GM18519 (cell line): ENCODE results near the gene MAPK1IP1L.
"Not testable (repeated sequence)": the region's sequence is repeated elsewhere in the genome, so short reads cannot be mapped to it uniquely, and the experiment has no call there.

Source experiments
- ATAC-seq: cut with Tn5 transposase; IDR thresholded peaks from one replicate; pipeline ENCODE4 v1.9.1; 2021; ENCODE audit warnings: mild to moderate bottlenecking, moderate library complexity; ENCODE audit not compliant: unreplicated experiment, low FRiP score

The MAPK1IP1L gene

DNA sequence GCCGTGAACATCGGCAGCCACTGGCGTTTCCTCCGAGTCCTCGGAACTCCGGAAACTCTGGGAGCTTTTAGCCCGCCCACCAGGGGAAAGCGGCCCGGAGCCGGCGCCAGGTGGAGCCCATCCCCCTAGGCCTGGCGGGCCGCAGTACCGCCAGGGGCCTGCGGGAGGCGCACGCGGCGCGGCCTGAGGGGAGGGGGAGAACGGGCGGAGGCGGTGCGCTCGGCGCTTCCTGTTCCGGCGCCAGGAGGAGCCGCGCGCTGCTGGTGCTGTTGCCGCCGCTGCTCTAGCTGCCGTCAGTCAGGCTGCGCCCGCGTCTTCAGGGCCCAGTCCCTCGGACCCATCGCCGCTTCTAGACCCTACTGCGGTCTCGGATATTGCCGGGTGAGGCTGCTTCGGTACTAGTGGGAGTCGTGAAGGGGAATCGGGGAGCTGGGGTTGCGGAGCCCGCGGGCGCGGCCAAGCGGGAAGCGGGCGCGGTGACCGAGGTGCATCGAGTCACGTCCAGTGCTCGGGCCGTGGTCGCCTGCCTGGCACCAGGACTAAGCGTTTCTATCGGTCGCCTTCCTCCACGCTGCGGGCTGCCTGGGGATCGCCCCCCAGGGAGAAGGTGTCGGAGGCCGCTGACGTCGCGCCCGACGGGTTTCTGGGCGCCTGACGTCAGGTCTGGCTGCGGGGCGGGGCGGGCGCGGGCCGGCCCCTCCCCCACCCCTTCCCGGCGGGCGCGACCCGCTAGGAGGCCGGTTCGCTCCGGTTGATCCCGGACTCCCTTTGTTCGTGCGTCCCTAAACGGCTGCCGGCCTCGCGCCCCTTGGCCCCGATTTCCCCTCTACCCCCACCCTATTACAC lies at the start of gene MAPK1IP1L:
Gene MAPK1IP1L, plus strand, starts transcription at position 225 of the 846 bp plus-strand sequence. CDS start 10,037 bp downstream, outside the sequence.
- peak; percentile 82 for ATAC-seq

- ATAC-seq = no peak
Measured at GRCh38 chr14:55005071-55005470, 46.4 kb upstream of the MAPK1IP1L start.

GRCh38 chr14:55015006-55015405 lies 36.4 kb upstream of the MAPK1IP1L start:
- no peak for ATAC-seq

DNA sequence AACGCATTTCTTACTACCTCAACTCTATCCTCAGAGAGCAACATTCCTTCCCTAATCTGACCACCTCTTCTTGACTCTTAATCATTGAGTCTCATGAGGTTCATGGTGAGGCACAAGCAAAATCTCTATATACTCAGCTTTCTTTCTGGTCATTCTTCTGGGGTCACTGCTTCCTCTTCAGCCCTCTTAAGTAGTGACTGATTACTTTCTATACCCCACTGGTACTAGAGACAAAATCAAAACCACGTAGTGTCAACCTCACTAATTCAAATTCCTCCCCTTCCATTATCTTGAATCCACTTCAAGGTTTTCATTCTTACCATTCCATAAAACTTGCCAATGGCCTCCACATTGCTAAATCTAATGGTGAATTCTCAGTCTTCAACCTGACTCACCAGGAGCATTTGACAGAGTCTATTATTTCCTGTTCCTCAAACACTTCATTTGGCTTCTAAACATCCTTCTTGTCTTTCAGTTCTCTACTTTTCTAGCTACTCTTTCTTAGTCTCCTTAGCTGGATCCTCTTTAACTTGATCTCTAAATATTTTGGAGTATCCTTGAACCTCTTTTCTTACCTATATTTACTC lies 31.4 kb upstream of the MAPK1IP1L start:
- no peak for ATAC-seq

DNA sequence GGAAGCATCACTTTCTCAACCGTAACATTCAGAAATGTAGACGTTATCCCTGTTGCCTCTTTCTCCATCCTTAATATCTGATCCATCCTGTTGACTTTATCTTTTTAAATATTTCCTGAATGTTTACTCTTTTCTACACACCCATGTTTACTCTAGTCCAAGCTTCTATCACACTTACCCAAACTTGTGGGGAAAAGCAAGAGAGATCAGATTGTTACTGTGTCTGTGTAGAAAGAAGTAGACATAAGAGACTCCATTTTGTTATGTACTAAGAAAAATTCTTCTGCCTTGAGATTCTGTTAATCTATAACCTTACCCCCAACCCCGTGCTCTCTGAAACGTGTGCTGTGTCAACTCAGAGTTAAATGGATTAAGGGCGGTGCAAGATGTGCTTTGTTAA lies 27.1 kb upstream of the MAPK1IP1L start:
- ATAC-seq = not testable (repeated sequence)

- no peak for ATAC-seq
Measured at GRCh38 chr14:55025948-55026347, 25.5 kb upstream of the MAPK1IP1L start.

GRCh38 chr14:55026441-55026792 lies 25.0 kb upstream of the MAPK1IP1L start:
- ATAC-seq = no peak

GRCh38 chr14:55026793-55027561 lies 24.5 kb upstream of the MAPK1IP1L start, which contains the start of the genes SOCS4 and WDHD1:
Gene SOCS4 (plus strand): TSS chr14:55027236. CDS start chr14:55043042, 15,806 bp downstream.
Gene WDHD1 (minus strand): TSS chr14:55027099. CDS start chr14:55026787, 312 bp downstream.
- peak; percentile 71 for ATAC-seq

GRCh38 chr14:55028066-55028465 lies 23.4 kb upstream of the MAPK1IP1L start:
- no peak for ATAC-seq

DNA sequence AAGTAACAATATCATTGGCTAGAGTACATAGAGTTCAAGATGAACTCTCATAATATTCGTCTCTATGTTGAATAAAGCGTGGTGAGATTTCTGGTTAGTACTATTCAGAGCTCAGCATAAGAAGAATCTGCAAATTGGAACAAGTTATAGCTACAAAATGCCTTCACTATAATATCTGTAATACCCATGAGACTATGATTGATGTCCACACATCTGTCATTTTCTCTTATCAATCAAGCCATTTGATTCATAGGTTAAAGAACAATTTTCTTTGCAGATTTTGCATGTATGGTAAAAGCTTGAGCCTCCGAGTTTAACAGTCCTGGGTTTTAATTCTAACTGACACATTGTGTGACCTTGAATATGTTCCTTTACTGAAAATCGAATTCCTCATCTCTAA lies 23.0 kb upstream of the MAPK1IP1L start:
- no peak for ATAC-seq

- no peak for ATAC-seq
Measured at GRCh38 chr14:55031190-55031589, 20.3 kb upstream of the MAPK1IP1L start.

GRCh38 chr14:55037995-55038394 lies 13.5 kb upstream of the MAPK1IP1L start:
- not testable (repeated sequence) for ATAC-seq

DNA sequence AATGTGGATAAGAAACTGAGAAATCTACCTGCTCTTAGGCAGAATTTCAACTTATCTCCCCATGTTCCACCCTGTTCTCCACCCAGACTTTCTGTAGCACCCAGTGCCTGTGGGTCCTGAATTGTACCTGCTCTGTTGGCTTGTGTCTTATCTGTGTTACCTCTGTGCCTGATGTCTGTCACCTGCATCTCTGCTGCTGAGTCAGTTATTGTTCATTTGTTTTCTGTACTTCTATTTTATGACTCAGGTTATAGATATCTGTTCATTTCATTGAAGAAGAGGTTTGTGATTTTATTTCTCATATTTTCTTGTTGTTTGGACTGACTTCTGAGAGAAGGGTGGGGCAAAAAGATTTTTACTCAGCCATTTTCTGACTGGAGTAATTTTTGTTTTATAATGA lies 12.7 kb upstream of the MAPK1IP1L start:
- no peak for ATAC-seq

GRCh38 chr14:55043528-55043927 lies 7.9 kb upstream of the MAPK1IP1L start:
- ATAC-seq = no peak

DNA sequence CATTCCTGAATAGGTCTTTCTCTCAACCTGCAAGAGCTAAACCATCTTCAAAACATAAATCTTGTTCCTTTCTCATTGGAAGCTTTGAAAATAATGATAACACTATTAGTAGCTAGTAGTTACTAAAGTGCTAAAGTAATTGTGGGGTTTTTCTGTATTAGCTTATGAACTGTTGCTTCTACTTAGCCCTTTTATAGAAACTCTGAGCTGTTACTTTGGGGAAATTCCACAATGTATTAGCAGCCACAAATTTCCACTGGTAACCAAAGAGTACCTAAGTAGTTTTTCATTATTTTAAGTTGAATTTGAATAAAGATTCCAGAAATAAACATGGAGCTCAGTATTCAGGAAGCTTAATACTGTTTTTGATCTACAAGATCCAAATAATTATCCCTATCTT lies 6.4 kb upstream of the MAPK1IP1L start:
- ATAC-seq = no peak

- ATAC-seq = no peak
Measured at GRCh38 chr14:55047301-55048053, 4.0 kb upstream of the MAPK1IP1L start.

GRCh38 chr14:55048900-55049436 lies 2.5 kb upstream of the MAPK1IP1L start:
- no peak for ATAC-seq

- peak; percentile 21 for ATAC-seq
Measured at GRCh38 chr14:55051165-55051422, 353 bp upstream of the MAPK1IP1L start.

- ATAC-seq = no peak
Measured at GRCh38 chr14:55052269-55052930, 953 bp downstream of the MAPK1IP1L start.

DNA sequence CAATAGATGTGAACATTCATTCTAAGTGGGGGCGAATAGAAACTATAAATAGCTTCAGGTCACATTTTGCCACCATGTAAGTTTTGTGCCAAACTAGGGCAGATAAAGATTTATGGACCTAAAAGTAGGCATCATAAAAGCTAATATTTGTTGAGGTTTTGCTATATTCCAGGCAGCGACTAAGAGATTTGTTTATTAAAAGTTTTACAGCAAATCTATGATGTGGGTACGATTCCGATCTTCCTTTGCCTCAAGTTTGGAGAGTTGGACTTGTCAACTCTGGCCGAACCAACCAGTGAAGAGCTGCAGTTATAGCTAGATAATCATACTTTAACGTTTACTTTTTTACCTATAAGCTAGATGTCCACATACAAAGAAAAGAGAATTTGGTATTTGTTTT lies 1.6 kb downstream of the MAPK1IP1L start:
- no peak for ATAC-seq
